AG09309 (cell line): Measurements from ENCODE around the gene KCTD5.
"Not testable (repeated sequence)": the region's sequence is repeated elsewhere in the genome, so short reads cannot be mapped to it uniquely, and the experiment has no call there.

Source experiments
- DNase-seq: peaks from one replicate; pipeline ENCODE4 v3.0.0-alpha.2; 2010; ENCODE audit warnings: low read depth
- H3K4me3 ChIP-seq: 2 replicates; pipeline ENCODE4 v1.5.1; 2011; ENCODE audit warnings: mild to moderate bottlenecking, low read depth, low read length, moderate library complexity; ENCODE audit not compliant: control insufficient read depth
- TF ChIP-seq, protein P1 (sequence below): IDR thresholded peaks from 2 replicates; pipeline ENCODE4 v1.5.1; 2011; ENCODE audit warnings: mild to moderate bottlenecking, low read depth, low read length, inconsistent platforms; ENCODE audit not compliant: insufficient read depth, control insufficient read depth; ENCODE audit errors: missing control alignments

KCTD5 gene

DNA sequence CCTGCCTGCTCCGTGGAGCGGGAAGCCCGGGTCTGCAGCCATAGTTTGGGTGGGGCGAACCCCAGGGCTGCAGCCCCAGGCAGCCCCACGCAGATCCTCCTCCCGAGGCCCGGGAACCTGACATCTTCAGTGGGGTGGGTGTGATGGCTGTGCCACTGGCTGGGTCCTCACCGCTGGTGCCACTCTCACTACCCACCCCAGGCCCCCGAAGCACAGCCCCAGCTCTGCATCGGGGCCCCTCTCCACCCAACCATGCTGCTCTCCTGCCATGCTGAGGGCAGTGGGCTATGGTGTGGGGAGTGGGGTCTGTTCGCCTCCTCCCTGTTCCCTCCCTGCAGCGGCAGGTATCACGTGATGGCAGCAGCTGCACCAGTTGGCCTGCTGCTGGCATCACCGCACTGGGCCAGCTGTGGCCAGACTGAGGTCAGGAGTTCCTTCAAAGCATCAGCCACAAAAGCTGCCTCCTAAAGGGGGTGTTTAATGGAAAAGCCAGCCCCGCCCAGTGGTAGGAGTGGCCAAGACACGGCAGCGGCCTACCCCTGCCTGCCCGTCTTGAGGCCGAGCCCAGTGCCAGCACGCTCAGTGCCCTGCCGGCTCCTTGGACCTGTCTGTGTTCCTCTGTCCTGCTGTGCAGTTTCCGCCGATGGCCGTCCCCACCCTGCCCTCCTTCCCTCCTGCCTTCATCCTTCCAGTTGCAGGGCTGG lies 10.8 kb downstream of the KCTD5 start:
- TF ChIP-seq, protein P1, sequence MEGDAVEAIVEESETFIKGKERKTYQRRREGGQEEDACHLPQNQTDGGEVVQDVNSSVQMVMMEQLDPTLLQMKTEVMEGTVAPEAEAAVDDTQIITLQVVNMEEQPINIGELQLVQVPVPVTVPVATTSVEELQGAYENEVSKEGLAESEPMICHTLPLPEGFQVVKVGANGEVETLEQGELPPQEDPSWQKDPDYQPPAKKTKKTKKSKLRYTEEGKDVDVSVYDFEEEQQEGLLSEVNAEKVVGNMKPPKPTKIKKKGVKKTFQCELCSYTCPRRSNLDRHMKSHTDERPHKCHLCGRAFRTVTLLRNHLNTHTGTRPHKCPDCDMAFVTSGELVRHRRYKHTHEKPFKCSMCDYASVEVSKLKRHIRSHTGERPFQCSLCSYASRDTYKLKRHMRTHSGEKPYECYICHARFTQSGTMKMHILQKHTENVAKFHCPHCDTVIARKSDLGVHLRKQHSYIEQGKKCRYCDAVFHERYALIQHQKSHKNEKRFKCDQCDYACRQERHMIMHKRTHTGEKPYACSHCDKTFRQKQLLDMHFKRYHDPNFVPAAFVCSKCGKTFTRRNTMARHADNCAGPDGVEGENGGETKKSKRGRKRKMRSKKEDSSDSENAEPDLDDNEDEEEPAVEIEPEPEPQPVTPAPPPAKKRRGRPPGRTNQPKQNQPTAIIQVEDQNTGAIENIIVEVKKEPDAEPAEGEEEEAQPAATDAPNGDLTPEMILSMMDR, result no peak
- no peak overlapping the region for H3K4me3 ChIP-seq
- DNase-seq, result no peak

DNA sequence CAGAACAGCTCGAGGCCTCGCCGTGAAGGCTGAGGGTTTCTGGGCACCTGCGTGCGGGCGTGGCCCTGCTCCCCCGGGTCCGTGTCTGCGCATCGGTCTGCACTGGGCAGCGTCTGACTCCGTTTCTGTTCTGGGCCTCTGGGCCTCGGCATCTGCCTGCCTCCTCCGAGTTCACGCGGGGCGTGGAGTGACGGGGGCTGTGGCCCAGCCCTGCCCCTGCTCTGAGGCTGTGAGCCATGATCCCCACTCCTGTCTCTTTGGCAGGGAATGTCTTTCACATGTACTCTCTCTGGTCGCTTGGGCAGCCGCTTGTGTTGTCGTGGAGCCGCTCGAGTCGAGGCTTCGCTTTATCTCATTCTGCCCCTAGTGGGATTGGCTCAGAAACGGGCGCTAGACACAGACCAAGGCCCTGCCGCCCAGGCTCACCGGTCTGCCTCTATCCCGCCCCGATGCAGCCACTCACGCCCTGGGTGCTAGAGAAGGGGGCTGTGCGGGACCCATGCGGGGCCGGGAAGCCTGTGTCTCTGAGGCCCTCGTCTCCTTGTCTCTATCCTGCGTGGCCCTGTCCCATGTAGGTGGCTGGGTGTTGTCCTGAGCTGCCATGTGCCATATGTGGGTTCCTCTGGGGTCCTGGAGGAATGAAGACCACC lies 14.4 kb downstream of the KCTD5 start:
- DNase-seq, result not testable (repeated sequence)

DNA sequence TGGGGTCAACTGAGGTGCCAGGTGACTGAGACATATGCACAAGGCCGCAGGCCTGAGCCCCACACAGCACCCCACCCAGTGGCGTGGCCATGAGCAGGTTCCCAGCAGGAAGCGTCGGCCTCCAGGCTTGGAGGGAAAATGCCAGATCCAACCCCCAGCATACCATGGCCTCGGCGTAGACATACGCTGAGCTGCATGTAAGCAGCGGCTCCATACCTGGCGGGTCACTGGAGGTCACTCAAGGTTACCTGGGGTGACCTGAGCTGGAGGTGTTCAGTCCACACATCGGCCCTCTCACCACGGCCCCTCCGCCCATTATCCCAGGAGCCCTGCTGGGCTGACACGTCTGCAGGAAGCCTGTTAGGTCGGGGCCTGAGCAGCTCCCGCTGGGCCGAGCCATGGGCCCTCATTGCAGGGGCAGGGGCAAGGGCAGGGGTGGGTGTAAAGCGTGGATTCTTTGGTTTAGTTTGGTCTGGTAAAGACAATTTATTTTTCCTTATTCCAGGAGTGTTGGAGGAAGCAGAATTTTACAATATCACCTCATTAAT lies 15.2 kb downstream of the KCTD5 start:
- DNase-seq, result no peak
- TF ChIP-seq, protein P1, result no peak
- no peak overlapping the region for H3K4me3 ChIP-seq

More for the DNA sequence above, 14.4 kb downstream of the KCTD5 start:
- not testable (repeated sequence) for H3K4me3 ChIP-seq

DNA sequence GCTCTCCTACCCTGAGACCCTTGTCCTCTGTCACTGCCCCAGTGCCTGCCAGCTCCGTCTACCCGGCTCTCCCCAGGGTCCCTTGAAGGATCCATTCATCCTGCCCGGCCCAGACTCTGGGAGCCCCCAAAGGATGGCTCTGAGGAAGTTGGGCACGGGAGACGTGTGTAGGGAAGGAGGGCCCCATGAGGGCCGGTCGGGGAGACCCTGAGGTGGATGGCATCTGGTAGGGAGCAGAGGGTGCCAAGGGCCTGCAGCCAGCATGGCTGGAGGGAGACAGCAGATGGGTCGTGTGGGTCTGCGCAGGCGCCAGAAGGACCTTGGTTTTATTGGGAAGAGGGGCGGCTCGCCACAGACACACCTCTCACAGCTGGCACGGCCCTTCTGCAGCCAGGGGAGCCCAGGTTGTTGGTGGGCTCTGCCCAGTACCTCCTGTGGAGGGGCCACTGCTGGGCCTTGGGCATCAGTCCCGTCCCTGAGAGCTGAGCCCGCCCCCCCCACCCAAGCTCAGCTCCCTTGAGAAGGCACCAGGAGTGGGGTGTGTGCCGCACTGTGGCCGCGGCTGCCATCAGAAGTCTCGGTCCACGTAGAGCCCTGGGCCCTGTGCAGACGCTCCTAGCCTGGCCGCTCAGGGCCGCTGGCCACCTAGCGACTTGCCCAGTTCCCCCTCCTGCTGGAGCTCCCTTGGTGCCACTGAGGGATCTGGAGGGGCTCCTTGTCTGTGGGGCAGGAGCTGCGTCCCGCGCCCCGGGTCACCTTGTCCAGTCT lies 16.0 kb downstream of the KCTD5 start:
- TF ChIP-seq, protein P1, result no peak
- no peak overlapping the region for H3K4me3 ChIP-seq
- DNase-seq, result no peak

DNA sequence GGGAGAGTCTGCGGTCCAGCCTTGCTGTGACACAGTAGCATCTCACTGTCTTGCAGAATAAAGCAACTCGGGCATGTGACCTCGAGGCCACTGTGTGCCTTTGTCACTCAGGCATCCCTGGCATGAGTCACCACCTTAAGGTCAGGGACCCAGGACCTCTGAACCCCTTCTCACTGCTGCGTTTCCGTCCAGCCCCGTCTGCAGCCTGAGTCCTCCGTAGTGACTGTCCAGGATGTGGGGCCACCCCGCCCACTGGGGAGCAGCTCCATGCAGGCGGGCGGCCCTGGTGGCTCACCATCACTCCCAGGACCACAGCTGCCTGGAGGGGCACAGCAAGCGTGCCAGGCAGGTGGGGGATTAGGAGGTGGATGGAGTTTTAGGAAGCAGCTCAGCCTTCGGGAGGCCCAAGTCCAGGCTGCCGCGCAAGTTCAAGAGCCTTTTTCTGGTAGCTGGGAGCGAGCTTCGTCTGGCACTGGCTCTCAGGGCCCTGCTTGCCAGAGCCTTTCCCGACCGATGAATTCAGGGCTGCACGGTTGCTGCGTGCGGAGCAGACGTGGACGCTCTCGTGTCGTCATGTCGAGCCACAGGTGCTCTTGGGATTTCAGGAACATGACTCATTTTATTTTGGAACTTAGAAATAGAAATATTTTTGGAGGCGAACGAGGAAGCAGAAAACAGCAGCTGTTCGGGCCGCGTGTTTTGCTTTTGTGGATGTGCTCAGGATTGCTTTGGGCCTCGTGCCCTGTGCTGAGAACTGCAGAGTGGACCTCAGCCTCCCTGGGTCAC lies 16.8 kb downstream of the KCTD5 start:
- DNase-seq, result no peak
- no peak overlapping the region for H3K4me3 ChIP-seq
- TF ChIP-seq, protein P1, result no peak

DNA sequence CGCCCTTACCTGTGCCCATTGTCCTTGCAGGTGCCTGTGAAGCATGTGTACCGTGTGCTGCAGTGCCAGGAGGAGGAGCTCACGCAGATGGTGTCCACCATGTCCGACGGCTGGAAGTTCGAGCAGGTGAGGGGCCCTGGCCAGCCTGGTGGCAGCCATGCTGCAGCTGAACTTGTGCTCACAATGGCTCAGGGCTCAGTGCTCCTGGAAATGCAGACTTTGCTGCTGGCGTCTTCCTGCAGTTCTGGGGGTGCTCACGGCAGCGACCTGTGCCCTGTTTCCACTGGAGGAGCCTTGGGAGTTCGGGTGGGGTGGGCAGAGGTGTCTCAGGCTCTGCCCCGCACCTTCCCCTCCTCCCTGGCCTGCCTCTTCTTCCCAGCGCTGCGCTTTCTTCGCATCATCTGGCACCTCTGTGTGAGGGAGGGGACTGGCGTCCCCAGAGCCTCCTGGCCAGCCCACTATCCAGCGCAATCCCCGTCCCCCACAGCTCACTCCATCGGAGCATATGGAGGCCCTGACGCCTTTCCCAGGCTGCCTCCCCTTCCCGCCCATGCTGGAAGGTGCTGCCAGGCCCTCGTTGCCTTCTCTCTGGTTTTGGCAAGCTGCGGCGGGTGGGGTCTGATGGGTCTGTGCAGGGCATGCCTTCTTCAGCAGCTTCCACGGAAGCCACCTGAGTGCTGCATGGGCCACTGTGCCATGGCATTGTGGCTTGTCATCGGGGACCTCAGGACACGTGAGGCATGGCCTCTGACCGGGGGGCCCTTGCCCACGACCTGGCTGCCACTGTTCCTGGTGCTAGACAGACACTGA lies 17.7 kb downstream of the KCTD5 start:
- DNase-seq, result no peak
- TF ChIP-seq, protein P1, result no peak
- no peak overlapping the region for H3K4me3 ChIP-seq
